Muscle of leg (tissue), 11 donors: ENCODE measurements around the gene GRID1. TPM values are rescaled to one million over a fixed set of nuclear protein-coding genes. Genes with fewer than 3 reads are reported as not detected.

Experiments used
- DNase-seq: peaks from one replicate; pipeline ENCODE4 v3.0.0; 2013
- H3K27ac ChIP-seq: one replicate; pipeline ENCODE4 v1.5.1; 2013; ENCODE audit warnings: mild to moderate bottlenecking, low read length, control low read depth
- H3K27me3 ChIP-seq: one replicate; pipeline ENCODE4 v1.6.1; 2013; ENCODE audit warnings: low read length; ENCODE audit not compliant: control insufficient read depth, insufficient read depth
- H3K36me3 ChIP-seq: one replicate; pipeline ENCODE4 v1.6.1; 2013; ENCODE audit warnings: low read length; ENCODE audit not compliant: control insufficient read depth, insufficient read depth
- H3K4me1 ChIP-seq: one replicate; pipeline ENCODE4 v1.6.1; 2013; ENCODE audit warnings: low read length; ENCODE audit not compliant: control insufficient read depth, insufficient read depth
- H3K4me3 ChIP-seq: one replicate; pipeline ENCODE4 v1.5.1; 2013; ENCODE audit warnings: low read length, control low read depth
- H3K9me3 ChIP-seq: replicated peaks from 2 replicates; pipeline ENCODE4 v1.6.1; 2013; ENCODE audit warnings: low read depth, low read length; ENCODE audit not compliant: control insufficient read depth
- WGBS: methylation state at CpG from one replicate; pipeline ENCODE4 v1.1.5; 2013; ENCODE audit warnings: missing lambda C conversion rate; ENCODE audit not compliant: insufficient coverage; 5-methylcytosine and 5-hydroxymethylcytosine counted together
- polyA plus RNA-seq, 8 donors: library from polyadenylated mRNA; unstranded; fragments of 120-200 nt; gene quantifications; one replicate each; pipeline versions ENCODE4 v1.2.1 to v1.2.3, GENCODE V29; 2013; ENCODE audit warnings: inconsistent platforms in 1 of 8, low replicate concordance in 1 of 8; ENCODE audit not compliant: insufficient read length in 8 of 8, insufficient read depth in 1 of 8
- total RNA-seq: library from RNA; stranded (reverse); fragments of 120-200 nt; gene quantifications from one replicate; pipeline ENCODE4 v1.2.4, GENCODE V29; 2013

The GRID1 gene
- total and polyA plus RNA-seq, 9 donors, result 2.4 to 6.1 (median 3.1) TPM

GRCh38 chr10:86062198-86062550 lies 304.4 kb downstream of the GRID1 start:
- Histone ChIP-seq H3K27ac (no peak overlapping the region), H3K4me3 (no peak overlapping the region), H3K9me3 (no peaks in the 10 kb centered on the region), H3K27me3 (peaks cover 18% of the 10 kb centered on the region), H3K36me3 (no peaks in the 10 kb centered on the region), H3K4me1 (peaks cover 4% of the 10 kb centered on the region)
- DNase-seq, result no peak
- WGBS, result 92% methylated on average over 5 of the region's 8 CpGs

GRCh38 chr10:86061278-86062197 lies 305.1 kb downstream of the GRID1 start:
- 49% methylated on average over 5 of the region's 7 CpGs for WGBS
- no peak overlapping the region for H3K27ac ChIP-seq
- H3K27me3 ChIP-seq, result peaks cover 15% of the 10 kb centered on the region
- H3K4me3 ChIP-seq, result no peak overlapping the region
- peak; percentile 17 for DNase-seq
- H3K36me3 ChIP-seq, result no peaks in the 10 kb centered on the region
- H3K4me1 ChIP-seq, result peaks cover 7% of the 10 kb centered on the region
- H3K9me3 ChIP-seq, result no peaks in the 10 kb centered on the region

GRCh38 chr10:86060386-86061277 lies 306.0 kb downstream of the GRID1 start:
- H3K4me3 ChIP-seq, result no peak overlapping the region
- peaks cover 7% of the 10 kb centered on the region for H3K4me1 ChIP-seq
- no peaks in the 10 kb centered on the region for H3K9me3 ChIP-seq
- 73% methylated on average over 8 of the region's 9 CpGs for whole genome bisulfite sequencing
- DNase-seq, result no peak
- H3K27me3 ChIP-seq, result peaks cover 14% of the 10 kb centered on the region
- no peak overlapping the region for H3K27ac ChIP-seq
- no peaks in the 10 kb centered on the region for H3K36me3 ChIP-seq

- Histone ChIP-seq H3K4me3 (no peak overlapping the region), H3K27me3 (peaks cover 9% of the 10 kb centered on the region), H3K9me3 (no peaks in the 10 kb centered on the region), H3K27ac (no peak overlapping the region), H3K4me1 (peaks cover 7% of the 10 kb centered on the region), H3K36me3 (no peaks in the 10 kb centered on the region)
- no peak for DNase-seq
- whole genome bisulfite sequencing, result no CpG with 5 or more reads among the region's 3 CpGs
Measured at GRCh38 chr10:86059892-86060291, 306.7 kb downstream of the GRID1 start.

GRCh38 chr10:86058964-86059363 lies 307.6 kb downstream of the GRID1 start:
- Histone ChIP-seq H3K27ac (no peak overlapping the region), H3K36me3 (no peaks in the 10 kb centered on the region), H3K27me3 (peaks cover 11% of the 10 kb centered on the region), H3K4me1 (peaks cover 7% of the 10 kb centered on the region), H3K9me3 (no peaks in the 10 kb centered on the region), H3K4me3 (no peak overlapping the region)
- DNase-seq, result no peak
- 83% methylated on average over 5 of the region's 5 CpGs for WGBS

- no peaks in the 10 kb centered on the region for H3K9me3 ChIP-seq
- no peak overlapping the region for H3K27ac ChIP-seq
- H3K4me3 ChIP-seq, result no peak overlapping the region
- no peak for DNase-seq
- 88% methylated on average over 4 of the region's 5 CpGs for WGBS
- peaks cover 7% of the 10 kb centered on the region for H3K4me1 ChIP-seq
- no peaks in the 10 kb centered on the region for H3K36me3 ChIP-seq
- H3K27me3 ChIP-seq, result peaks cover 12% of the 10 kb centered on the region
Measured at GRCh38 chr10:86057708-86058107, 308.9 kb downstream of the GRID1 start.

GRCh38 chr10:86056672-86057071 lies 309.9 kb downstream of the GRID1 start:
- no peaks in the 10 kb centered on the region for H3K9me3 ChIP-seq
- H3K27ac ChIP-seq, result no peak overlapping the region
- H3K27me3 ChIP-seq, result peaks cover 12% of the 10 kb centered on the region
- WGBS, result 81% methylated on average over 5 of the region's 6 CpGs
- no peak for DNase-seq
- H3K4me3 ChIP-seq, result no peak overlapping the region
- peaks cover 7% of the 10 kb centered on the region for H3K4me1 ChIP-seq
- H3K36me3 ChIP-seq, result no peaks in the 10 kb centered on the region

- peaks cover 7% of the 10 kb centered on the region for H3K4me1 ChIP-seq
- H3K9me3 ChIP-seq, result no peaks in the 10 kb centered on the region
- no CpG with 5 or more reads among the region's 1 CpG for WGBS
- no peaks in the 10 kb centered on the region for H3K36me3 ChIP-seq
- no peak overlapping the region for H3K4me3 ChIP-seq
- DNase-seq, result no peak
- no peak overlapping the region for H3K27ac ChIP-seq
- H3K27me3 ChIP-seq, result peaks cover 7% of the 10 kb centered on the region
Measured at GRCh38 chr10:86055928-86056327, 310.7 kb downstream of the GRID1 start.

- no CpG with 5 or more reads among the region's 2 CpGs for WGBS
- H3K36me3 ChIP-seq, result no peaks in the 10 kb centered on the region
- DNase-seq, result no peak
- no peak overlapping the region for H3K27ac ChIP-seq
- H3K4me1 ChIP-seq, result peaks cover 7% of the 10 kb centered on the region
- H3K9me3 ChIP-seq, result no peaks in the 10 kb centered on the region
- peaks cover 6% of the 10 kb centered on the region for H3K27me3 ChIP-seq
- H3K4me3 ChIP-seq, result no peak overlapping the region
Measured at GRCh38 chr10:86053675-86054074, 312.9 kb downstream of the GRID1 start.

- no peak overlapping the region for H3K27ac ChIP-seq
- no CpG with 5 or more reads among the region's 3 CpGs for WGBS
Measured at GRCh38 chr10:86051586-86051985, 315.0 kb downstream of the GRID1 start.

More at GRCh38 chr10:86051586-86051985, 315.0 kb downstream of the GRID1 start:
- no peaks in the 10 kb centered on the region for H3K36me3 ChIP-seq
- no peak for DNase-seq
- H3K4me1 ChIP-seq, result no peaks in the 10 kb centered on the region
- H3K9me3 ChIP-seq, result no peaks in the 10 kb centered on the region
- peaks cover 4% of the 10 kb centered on the region for H3K27me3 ChIP-seq
- H3K4me3 ChIP-seq, result no peak overlapping the region
